HL-60 (cell line): ENCODE data around the gene PARN.
A peak's percentile ranks its signal among the peaks of the same experiment; 100 is the strongest.

Source experiments
- DNase-seq, 2 experiments: peaks; one replicate each; pipeline ENCODE4 v3.0.0-alpha.2; 2010 to 2020; ENCODE audit warnings: low read depth in 1 of 2, low spot score in 1 of 2
- H3K27ac ChIP-seq: fragments of 250-450 bp; sonication (Bioruptor Pico); replicated peaks from 2 replicates; pipeline ENCODE4 v1.5.1; 2020; ENCODE audit warnings: mild to moderate bottlenecking, moderate library complexity
- H3K27me3 ChIP-seq: fragments of 250-450 bp; sonication (Bioruptor Pico); 2 replicates; pipeline ENCODE4 v1.5.1; 2021; ENCODE audit warnings: mild to moderate bottlenecking, moderate library complexity; ENCODE audit not compliant: insufficient read depth, poor library complexity, severe bottlenecking
- H3K4me3 ChIP-seq: replicated peaks from 2 replicates; pipeline ENCODE4 v1.5.1; 2011; ENCODE audit warnings: mild to moderate bottlenecking, control low read depth, low read length; ENCODE audit not compliant: insufficient read depth
- GABPA ChIP-seq: IDR thresholded peaks from 2 replicates; pipeline ENCODE4 v1.6.1; 2012; ENCODE audit warnings: low read depth
- POLR2AphosphoS5 ChIP-seq: IDR thresholded peaks from 2 replicates; pipeline ENCODE4 v1.6.1; 2012; ENCODE audit warnings: low read depth
- SPI1 ChIP-seq: IDR thresholded peaks from 2 replicates; pipeline ENCODE4 v1.6.1; 2012; ENCODE audit warnings: low read depth, mild to moderate bottlenecking, borderline replicate concordance
- TF ChIP-seq, protein P1 (sequence below): IDR thresholded peaks from one replicate; pipeline ENCODE4 v1.5.1; 2011; ENCODE audit warnings: low read length, control low read depth, inconsistent platforms; ENCODE audit not compliant: insufficient read depth
- TF ChIP-seq, protein P2 (sequence below): IDR thresholded peaks from 2 replicates; pipeline ENCODE4 v1.6.1; 2012; ENCODE audit warnings: low read depth; ENCODE audit not compliant: insufficient replicate concordance

PARN gene

GRCh38 chr16:14502932-14503741, 126.9 kb downstream of the PARN start:
- no peak for DNase-seq
- H3K4me3 ChIP-seq, result no peak overlapping the region

GRCh38 chr16:14502256-14502875, 127.7 kb downstream of the PARN start:
- DNase-seq, result no peak
- TF ChIP-seq POLR2AphosphoS5 (no peak), SPI1 (no peak), GABPA (no peak)
- TF ChIP-seq, protein P1, sequence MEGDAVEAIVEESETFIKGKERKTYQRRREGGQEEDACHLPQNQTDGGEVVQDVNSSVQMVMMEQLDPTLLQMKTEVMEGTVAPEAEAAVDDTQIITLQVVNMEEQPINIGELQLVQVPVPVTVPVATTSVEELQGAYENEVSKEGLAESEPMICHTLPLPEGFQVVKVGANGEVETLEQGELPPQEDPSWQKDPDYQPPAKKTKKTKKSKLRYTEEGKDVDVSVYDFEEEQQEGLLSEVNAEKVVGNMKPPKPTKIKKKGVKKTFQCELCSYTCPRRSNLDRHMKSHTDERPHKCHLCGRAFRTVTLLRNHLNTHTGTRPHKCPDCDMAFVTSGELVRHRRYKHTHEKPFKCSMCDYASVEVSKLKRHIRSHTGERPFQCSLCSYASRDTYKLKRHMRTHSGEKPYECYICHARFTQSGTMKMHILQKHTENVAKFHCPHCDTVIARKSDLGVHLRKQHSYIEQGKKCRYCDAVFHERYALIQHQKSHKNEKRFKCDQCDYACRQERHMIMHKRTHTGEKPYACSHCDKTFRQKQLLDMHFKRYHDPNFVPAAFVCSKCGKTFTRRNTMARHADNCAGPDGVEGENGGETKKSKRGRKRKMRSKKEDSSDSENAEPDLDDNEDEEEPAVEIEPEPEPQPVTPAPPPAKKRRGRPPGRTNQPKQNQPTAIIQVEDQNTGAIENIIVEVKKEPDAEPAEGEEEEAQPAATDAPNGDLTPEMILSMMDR, result no peak
- TF ChIP-seq, protein P2, sequence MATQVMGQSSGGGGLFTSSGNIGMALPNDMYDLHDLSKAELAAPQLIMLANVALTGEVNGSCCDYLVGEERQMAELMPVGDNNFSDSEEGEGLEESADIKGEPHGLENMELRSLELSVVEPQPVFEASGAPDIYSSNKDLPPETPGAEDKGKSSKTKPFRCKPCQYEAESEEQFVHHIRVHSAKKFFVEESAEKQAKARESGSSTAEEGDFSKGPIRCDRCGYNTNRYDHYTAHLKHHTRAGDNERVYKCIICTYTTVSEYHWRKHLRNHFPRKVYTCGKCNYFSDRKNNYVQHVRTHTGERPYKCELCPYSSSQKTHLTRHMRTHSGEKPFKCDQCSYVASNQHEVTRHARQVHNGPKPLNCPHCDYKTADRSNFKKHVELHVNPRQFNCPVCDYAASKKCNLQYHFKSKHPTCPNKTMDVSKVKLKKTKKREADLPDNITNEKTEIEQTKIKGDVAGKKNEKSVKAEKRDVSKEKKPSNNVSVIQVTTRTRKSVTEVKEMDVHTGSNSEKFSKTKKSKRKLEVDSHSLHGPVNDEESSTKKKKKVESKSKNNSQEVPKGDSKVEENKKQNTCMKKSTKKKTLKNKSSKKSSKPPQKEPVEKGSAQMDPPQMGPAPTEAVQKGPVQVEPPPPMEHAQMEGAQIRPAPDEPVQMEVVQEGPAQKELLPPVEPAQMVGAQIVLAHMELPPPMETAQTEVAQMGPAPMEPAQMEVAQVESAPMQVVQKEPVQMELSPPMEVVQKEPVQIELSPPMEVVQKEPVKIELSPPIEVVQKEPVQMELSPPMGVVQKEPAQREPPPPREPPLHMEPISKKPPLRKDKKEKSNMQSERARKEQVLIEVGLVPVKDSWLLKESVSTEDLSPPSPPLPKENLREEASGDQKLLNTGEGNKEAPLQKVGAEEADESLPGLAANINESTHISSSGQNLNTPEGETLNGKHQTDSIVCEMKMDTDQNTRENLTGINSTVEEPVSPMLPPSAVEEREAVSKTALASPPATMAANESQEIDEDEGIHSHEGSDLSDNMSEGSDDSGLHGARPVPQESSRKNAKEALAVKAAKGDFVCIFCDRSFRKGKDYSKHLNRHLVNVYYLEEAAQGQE, result no peak
- no peak overlapping the region for H3K27ac ChIP-seq
- no peaks in the 10 kb centered on the region for H3K27me3 ChIP-seq
- no peak overlapping the region for H3K4me3 ChIP-seq

More at GRCh38 chr16:14502932-14503741, 126.9 kb downstream of the PARN start:
- TF ChIP-seq, protein P2, result no peak
- TF ChIP-seq, protein P1, result no peak
- no peak for TF ChIP-seq GABPA
- no peak for TF ChIP-seq SPI1
- no peak for TF ChIP-seq POLR2AphosphoS5
- no peak overlapping the region for H3K27ac ChIP-seq
- no peaks in the 10 kb centered on the region for H3K27me3 ChIP-seq

- Histone ChIP-seq H3K4me3 (no peak overlapping the region), H3K27ac (no peak overlapping the region)
- TF ChIP-seq GABPA (no peak), POLR2AphosphoS5 (no peak), SPI1 (no peak)
- TF ChIP-seq, protein P2, result no peak
- TF ChIP-seq, protein P1, result no peak
These were observed 128.5 kb downstream of the PARN start for GRCh38 chr16:14501331-14502255.

More at GRCh38 chr16:14501331-14502255, 128.5 kb downstream of the PARN start:
- peak in 1 of 2 experiments; percentile 28 for DNase-seq
- H3K27me3 ChIP-seq, result no peaks in the 10 kb centered on the region
